HCT116 (cell line): ENCODE results near the gene NHLRC4. TPM values are rescaled to one million over a fixed set of nuclear protein-coding genes. Genes with fewer than 3 reads are reported as not detected.

Experiments used
- ATAC-seq: fragments of 200-7000 bp; cut with Tn5 transposase; 2 replicates; pipeline ENCODE4 v1.9.1; 2020; ENCODE audit warnings: mild to moderate bottlenecking, moderate library complexity
- BruUV-seq: library from RNA; stranded (reverse); fragments of 400-500 nt; replicated peaks from 2 replicates; lab custom pipeline; 2021; lab: Mats Ljungman, UMichigan
- CTCF ChIA-PET: fragments of 300-600 bp; sonication (Branson Sonifier 250); formaldehyde crosslinking; loops from one replicate; lab custom pipeline; 2021; ENCODE audit warnings: antibody characterized with exemption; lab: Charles Lee
- POLR2A ChIA-PET: fragments of 300-600, 350-600 bp; sonication (Branson Sonifier 250); formaldehyde crosslinking; loops from one replicate; lab custom pipeline; 2021; ENCODE audit warnings: antibody characterized with exemption; lab: Charles Lee
- RAD21 ChIA-PET, 2 experiments: fragments of 300-600 bp; sonication (Branson Sonifier 250); formaldehyde crosslinking; loops; one replicate each; lab custom pipeline; 2023; ENCODE audit warnings: low total read pairs in 2 of 2; ENCODE audit not compliant: uncharacterized antibody in 2 of 2, unreplicated experiment in 2 of 2, low non-redundant PET in 1 of 2; lab: Charles Lee
- DNase-seq: peaks from one replicate; pipeline ENCODE4 v3.0.0-alpha.2; 2010; ENCODE audit warnings: low read depth, low spot score
- H2AFZ ChIP-seq: fragments of 200-600 bp; shearing (Covaris generic), sonication (generic); 2 replicates; pipeline ENCODE4 v1.6.1; 2017; ENCODE audit warnings: low read depth, mixed run types, mixed read lengths, antibody characterized with exemption, low read length; ENCODE audit not compliant: poor library complexity, severe bottlenecking
- H3K27ac ChIP-seq: 2 replicates; pipeline ENCODE4 v1.5.1; 2012; ENCODE audit warnings: low read depth, low read length
- H3K27me3 ChIP-seq: fragments of 200-600 bp; sonication (generic); 2 replicates; pipeline ENCODE4 v1.6.1; 2016; ENCODE audit warnings: mixed run types, low read length, mixed read lengths; ENCODE audit not compliant: insufficient read depth
- H3K36me3 ChIP-seq, 2 experiments: fragments of 200-500 bp in 1 of 2; fragments of 200-600 bp in 1 of 2; sonication (Bioruptor generic) in 1 of 2; sonication (generic) in 1 of 2; 2 replicates each; pipeline versions ENCODE4 v1.5.1 to v1.6.1; 2014 to 2016; ENCODE audit warnings: low read length in 2 of 2, inconsistent platforms in 1 of 2, mixed read lengths in 1 of 2, mixed run types in 1 of 2; ENCODE audit not compliant: insufficient read depth in 2 of 2, control insufficient read depth in 1 of 2
- H3K4me1 ChIP-seq, 2 experiments: fragments of 200-600 bp in 1 of 2; sonication (generic) in 1 of 2; 2 replicates each; pipeline versions ENCODE4 v1.5.1 to v1.6.1; 2012 to 2017; ENCODE audit warnings: low read length in 2 of 2, inconsistent platforms in 1 of 2, mild to moderate bottlenecking in 1 of 2, mixed read lengths in 1 of 2, mixed run types in 1 of 2, moderate library complexity in 1 of 2; ENCODE audit not compliant: insufficient read depth in 2 of 2, control insufficient read depth in 1 of 2
- H3K4me2 ChIP-seq: fragments of 200-600 bp; sonication (generic); 2 replicates; pipeline ENCODE4 v1.6.1; 2017; ENCODE audit warnings: mixed run types, low read length, mixed read lengths
- H3K4me3 ChIP-seq, 2 experiments: fragments of 200-600 bp in 1 of 2; sonication (generic) in 1 of 2; replicated peaks in 1 of 2; 2 replicates each; pipeline ENCODE4 v1.5.1; 2011 to 2016; ENCODE audit warnings: low read length in 2 of 2, control low read depth in 1 of 2, low read depth in 1 of 2, mild to moderate bottlenecking in 1 of 2, mixed read lengths in 1 of 2, mixed run types in 1 of 2
- H3K79me2 ChIP-seq: fragments of 200-600 bp; sonication (generic); 2 replicates; pipeline ENCODE4 v1.6.1; 2017; ENCODE audit warnings: mild to moderate bottlenecking, mixed run types, low read length, moderate library complexity, mixed read lengths; ENCODE audit not compliant: insufficient read depth
- H3K9ac ChIP-seq: fragments of 200-600 bp; sonication (generic); 2 replicates; pipeline ENCODE4 v1.6.1; 2016; ENCODE audit warnings: low read length, mixed read lengths
- H3K9me2 ChIP-seq: fragments of 200-600 bp; sonication (generic), shearing (Covaris generic); 2 replicates; pipeline ENCODE4 v1.6.1; 2017; ENCODE audit warnings: mixed run types, mild to moderate bottlenecking, moderate library complexity; ENCODE audit not compliant: insufficient read depth
- H3K9me3 ChIP-seq, 2 experiments: fragments of 200-500 bp in 1 of 2; fragments of 200-600 bp in 1 of 2; sonication (Bioruptor generic) in 1 of 2; sonication (generic) in 1 of 2; 2 replicates each; pipeline ENCODE4 v1.6.1; 2014 to 2017; ENCODE audit warnings: low read length in 2 of 2, mixed read lengths in 2 of 2, inconsistent platforms in 1 of 2, low read depth in 1 of 2, mild to moderate bottlenecking in 1 of 2, mixed run types in 1 of 2, moderate library complexity in 1 of 2; ENCODE audit not compliant: control insufficient read depth in 1 of 2, insufficient read depth in 1 of 2
- H4K20me1 ChIP-seq: fragments of 200-600 bp; sonication (generic), shearing (Covaris generic); 2 replicates; pipeline ENCODE4 v1.6.1; 2017; ENCODE audit warnings: mixed run types, mild to moderate bottlenecking, moderate library complexity; ENCODE audit not compliant: insufficient read depth
- CBX3 ChIP-seq: IDR thresholded peaks from 2 replicates; pipeline ENCODE4 v1.6.1; 2012; ENCODE audit warnings: low read depth
- CEBPB ChIP-seq: IDR thresholded peaks from 2 replicates; pipeline ENCODE4 v1.6.1; 2012; ENCODE audit warnings: low read depth
- EGR1 ChIP-seq: IDR thresholded peaks from 2 replicates; pipeline ENCODE4 v1.6.1; 2012; ENCODE audit warnings: low read depth
- ELF1 ChIP-seq: IDR thresholded peaks from 2 replicates; pipeline ENCODE4 v1.6.1; 2012; ENCODE audit warnings: low read depth, borderline replicate concordance
- EZH2phosphoT487 ChIP-seq: fragments of 200-600 bp; IDR thresholded peaks from 2 replicates; pipeline ENCODE4 v1.6.1; 2018; ENCODE audit warnings: antibody characterized with exemption, borderline replicate concordance
- JUND ChIP-seq: IDR thresholded peaks from 2 replicates; pipeline ENCODE4 v1.6.1; 2012
- MAX ChIP-seq: IDR thresholded peaks from 2 replicates; pipeline ENCODE4 v1.6.1; 2012
- POLR2A ChIP-seq: IDR thresholded peaks from 2 replicates; pipeline ENCODE4 v1.7.0; 2011; ENCODE audit warnings: borderline replicate concordance; ENCODE audit not compliant: insufficient read depth, insufficient read length; ENCODE audit errors: extremely low read depth
- POLR2AphosphoS5 ChIP-seq: IDR thresholded peaks from 2 replicates; pipeline ENCODE4 v1.6.1; 2011; ENCODE audit warnings: mild to moderate bottlenecking, low read depth, low read length, moderate library complexity
- SIN3A ChIP-seq: IDR thresholded peaks from 2 replicates; pipeline ENCODE4 v1.6.1; 2012; ENCODE audit warnings: low read depth
- SP1 ChIP-seq: IDR thresholded peaks from 2 replicates; pipeline ENCODE4 v1.6.1; 2012; ENCODE audit warnings: low read depth
- TCF7L2 ChIP-seq: IDR thresholded peaks from 2 replicates; pipeline ENCODE4 v1.7.0; 2011; ENCODE audit warnings: borderline replicate concordance, inconsistent platforms; ENCODE audit not compliant: insufficient read depth, insufficient read length; ENCODE audit errors: extremely low read depth
- YY1 ChIP-seq: IDR thresholded peaks from 2 replicates; pipeline ENCODE4 v1.6.1; 2011; ENCODE audit warnings: low read length, low read depth, moderate library complexity, mild to moderate bottlenecking; ENCODE audit not compliant: insufficient replicate concordance; ENCODE audit errors: extremely low read depth
- ZNF274 ChIP-seq: fragments of 200-500 bp; sonication (Bioruptor generic); IDR thresholded peaks from 2 replicates; pipeline ENCODE4 v1.6.1; 2014; ENCODE audit warnings: mild to moderate bottlenecking, low read depth, low read length, inconsistent platforms
- intact Hi-C: fragments of 100-400 bp; cut with micrococcal nuclease; formaldehyde crosslinking; loops from 2 replicates; pipeline ENCODE4 v1.10.0; 2022
- total RNA-seq: library from RNA; stranded (reverse); gene quantifications from one replicate; pipeline ENCODE4 v1.2.1, GENCODE V29; 2021; ENCODE audit not compliant: unreplicated experiment
- TF ChIP-seq, protein P1 (sequence below): IDR thresholded peaks from 2 replicates; pipeline ENCODE4 v1.6.1; 2012
- TF ChIP-seq, protein P2 (sequence below): IDR thresholded peaks from 2 replicates; pipeline ENCODE4 v1.6.1; 2012; ENCODE audit warnings: low read depth

NHLRC4 gene
- total RNA-seq, 1 experiment from 2014 or later: 0.22 TPM

- peak; percentile 0; the same call in 1 of the 2 replicates for ATAC-seq
- no peaks in the 10 kb centered on the region for H3K27me3 ChIP-seq
- no peak for TF ChIP-seq SP1
- 0 out of 2 replicates have a peak, but pooled peaks have one; percentile 8 for TF ChIP-seq MAX
- TF ChIP-seq, protein P1, sequence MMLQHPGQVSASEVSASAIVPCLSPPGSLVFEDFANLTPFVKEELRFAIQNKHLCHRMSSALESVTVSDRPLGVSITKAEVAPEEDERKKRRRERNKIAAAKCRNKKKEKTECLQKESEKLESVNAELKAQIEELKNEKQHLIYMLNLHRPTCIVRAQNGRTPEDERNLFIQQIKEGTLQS: no peak
- no peak for TF ChIP-seq ZNF274
- POLR2A ChIA-PET: no interaction called here
- no peak overlapping the region for H2AFZ ChIP-seq
- no peak for DNase-seq
- intact Hi-C loops: no loop called here
- CTCF ChIA-PET: no interaction called here
- RAD21 ChIA-PET: interaction anchor here in 1 of 2 experiments (1.2 kb wide), 1 partner anchor 39 kb away, joined by 3 read pairs; no protein-coding TSS in a partner anchor
- H3K4me1 ChIP-seq: peaks cover 23 to 38% of the 10 kb centered on the region in 2 experiments
- H3K9me2 ChIP-seq: no peaks in the 10 kb centered on the region
- H4K20me1 ChIP-seq: no peaks in the 10 kb centered on the region
- no peaks in the 10 kb centered on the region for H3K36me3 ChIP-seq
- peaks cover 21% of the 10 kb centered on the region; the same call in 1 of the 2 replicates for H3K79me2 ChIP-seq
- BruUV-seq: no TSS peak
- H3K9ac ChIP-seq: peak overlapping the region; percentile 90
- no peaks in the 10 kb centered on the region for H3K9me3 ChIP-seq
- peak overlapping the region; percentile 77 for H3K4me2 ChIP-seq
- peak overlapping the region; percentile 66 to 67 for H3K4me3 ChIP-seq
- H3K27ac ChIP-seq: peak overlapping the region; percentile 99
Measured at GRCh38 chr16:588639-588888, 21.8 kb downstream of the NHLRC4 start.

DNA sequence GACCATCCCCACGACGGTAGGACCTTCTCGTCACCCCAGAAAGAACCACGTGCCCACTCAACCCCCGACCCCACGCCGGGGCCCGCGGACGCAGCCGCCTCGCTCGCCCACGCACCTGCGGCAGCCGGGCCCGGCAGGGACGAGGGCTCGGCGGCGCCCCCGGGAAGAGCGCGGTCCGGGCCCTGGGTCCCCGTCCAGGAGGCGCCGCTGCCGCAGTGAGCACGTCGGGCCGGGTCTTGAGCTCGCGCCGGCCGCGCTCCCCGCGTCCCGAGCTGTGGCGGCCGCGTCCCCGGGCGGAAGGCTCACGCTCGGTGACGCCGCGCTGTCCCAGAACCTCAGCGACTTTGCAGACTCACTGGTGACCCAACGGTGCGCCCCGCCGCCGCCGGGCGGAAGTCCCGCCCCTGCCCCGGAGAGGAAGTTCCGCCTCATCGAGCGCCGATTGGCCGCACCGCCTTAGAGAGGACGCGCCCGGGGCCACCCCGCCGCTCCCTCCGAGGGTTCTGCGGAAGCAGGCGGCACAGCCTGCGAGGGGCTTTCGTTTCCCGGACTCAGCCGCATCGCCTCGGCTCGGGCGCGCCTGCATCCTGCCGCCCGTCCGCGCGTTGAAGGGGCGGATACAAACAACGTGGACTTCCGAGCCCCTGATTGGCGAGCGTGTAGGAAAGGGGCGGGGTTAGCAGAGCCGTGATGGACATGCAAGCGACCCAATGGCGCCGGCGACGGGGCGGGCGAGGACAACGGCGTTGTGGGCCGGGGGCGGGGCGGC is 22.3 kb downstream of the NHLRC4 start:
- H3K36me3 ChIP-seq: no peaks in the 10 kb centered on the region
- H3K27ac ChIP-seq: peak overlapping the region; percentile 99
- peak; percentile 75 for DNase-seq
- no TSS peak for BruUV-seq
- H3K4me1 ChIP-seq: peaks cover 28 to 43% of the 10 kb centered on the region in 2 experiments
- intact Hi-C loops: no loop called here
- peak overlapping the region; percentile 90 for H3K9ac ChIP-seq
- CTCF ChIA-PET: no interaction called here
- POLR2A ChIA-PET: no interaction called here
- H3K27me3 ChIP-seq: no peaks in the 10 kb centered on the region
- peak overlapping the region; percentile 66 to 67 for H3K4me3 ChIP-seq
- H2AFZ ChIP-seq: no peak overlapping the region
- H3K9me3 ChIP-seq: no peaks in the 10 kb centered on the region
- no peaks in the 10 kb centered on the region for H4K20me1 ChIP-seq
- no peaks in the 10 kb centered on the region for H3K9me2 ChIP-seq
- ATAC-seq: peak; percentile 75
- H3K79me2 ChIP-seq: peaks cover 26% of the 10 kb centered on the region; the same call in 1 of the 2 replicates
- RAD21 ChIA-PET: interaction anchor here in 1 of 2 experiments (1.2 kb wide), 1 partner anchor 39 kb away, joined by 3 read pairs; no protein-coding TSS in a partner anchor
- peak overlapping the region; percentile 77 for H3K4me2 ChIP-seq
- TF ChIP-seq, protein P2, sequence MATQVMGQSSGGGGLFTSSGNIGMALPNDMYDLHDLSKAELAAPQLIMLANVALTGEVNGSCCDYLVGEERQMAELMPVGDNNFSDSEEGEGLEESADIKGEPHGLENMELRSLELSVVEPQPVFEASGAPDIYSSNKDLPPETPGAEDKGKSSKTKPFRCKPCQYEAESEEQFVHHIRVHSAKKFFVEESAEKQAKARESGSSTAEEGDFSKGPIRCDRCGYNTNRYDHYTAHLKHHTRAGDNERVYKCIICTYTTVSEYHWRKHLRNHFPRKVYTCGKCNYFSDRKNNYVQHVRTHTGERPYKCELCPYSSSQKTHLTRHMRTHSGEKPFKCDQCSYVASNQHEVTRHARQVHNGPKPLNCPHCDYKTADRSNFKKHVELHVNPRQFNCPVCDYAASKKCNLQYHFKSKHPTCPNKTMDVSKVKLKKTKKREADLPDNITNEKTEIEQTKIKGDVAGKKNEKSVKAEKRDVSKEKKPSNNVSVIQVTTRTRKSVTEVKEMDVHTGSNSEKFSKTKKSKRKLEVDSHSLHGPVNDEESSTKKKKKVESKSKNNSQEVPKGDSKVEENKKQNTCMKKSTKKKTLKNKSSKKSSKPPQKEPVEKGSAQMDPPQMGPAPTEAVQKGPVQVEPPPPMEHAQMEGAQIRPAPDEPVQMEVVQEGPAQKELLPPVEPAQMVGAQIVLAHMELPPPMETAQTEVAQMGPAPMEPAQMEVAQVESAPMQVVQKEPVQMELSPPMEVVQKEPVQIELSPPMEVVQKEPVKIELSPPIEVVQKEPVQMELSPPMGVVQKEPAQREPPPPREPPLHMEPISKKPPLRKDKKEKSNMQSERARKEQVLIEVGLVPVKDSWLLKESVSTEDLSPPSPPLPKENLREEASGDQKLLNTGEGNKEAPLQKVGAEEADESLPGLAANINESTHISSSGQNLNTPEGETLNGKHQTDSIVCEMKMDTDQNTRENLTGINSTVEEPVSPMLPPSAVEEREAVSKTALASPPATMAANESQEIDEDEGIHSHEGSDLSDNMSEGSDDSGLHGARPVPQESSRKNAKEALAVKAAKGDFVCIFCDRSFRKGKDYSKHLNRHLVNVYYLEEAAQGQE: no peak
- TF ChIP-seq POLR2AphosphoS5: peak; percentile 72
- TF ChIP-seq JUND: no peak
- TF ChIP-seq POLR2A: peak; percentile 34
- no peak for TF ChIP-seq CEBPB
- no peak for TF ChIP-seq TCF7L2
- TF ChIP-seq YY1: no peak
- no peak; the same call in none of the 2 replicates for TF ChIP-seq MAX
- TF ChIP-seq, protein P1: no peak
- no peak for TF ChIP-seq CBX3
- no peak for TF ChIP-seq ELF1
- TF ChIP-seq SIN3A: no peak
- TF ChIP-seq EGR1: peak; percentile 73
- no peak for TF ChIP-seq EZH2phosphoT487
